Activated CD4-positive, alpha-beta T cell treated with anti-CD3 and anti-CD28 coated beads, Interleukin-2, amount 50 U/mL, for 4 hours (primary cell): ENCODE data around the gene BORCS5.

Experiments
- DNase-seq, 2 experiments: peaks; one replicate each; pipeline ENCODE4 v3.0.0-alpha.2; 2020

Gene BORCS5

GRCh38 chr12:12353807-12354206, 3.1 kb upstream of the BORCS5 start:
- DNase-seq = no peak

- no peak for DNase-seq
These were observed 397 bp upstream of the BORCS5 start for GRCh38 chr12:12356467-12356895.

GRCh38 chr12:12357719-12358461, 1.0 kb downstream of the BORCS5 start:
- no peak for DNase-seq

- DNase-seq = no peak
These were observed 1.6 kb downstream of the BORCS5 start for GRCh38 chr12:12358528-12358927.

- no peak for DNase-seq
These were observed 8.0 kb downstream of the BORCS5 start for GRCh38 chr12:12364787-12365445.

GRCh38 chr12:12365446-12365802, 8.5 kb downstream of the BORCS5 start:
- DNase-seq = no peak

GRCh38 chr12:12365931-12366431, 9.1 kb downstream of the BORCS5 start:
- no peak for DNase-seq

- no peak for DNase-seq
These were observed 10.0 kb downstream of the BORCS5 start for GRCh38 chr12:12366701-12367481.

GRCh38 chr12:12367482-12367998, 10.7 kb downstream of the BORCS5 start:
- DNase-seq = no peak

- DNase-seq = no peak
These were observed 16.3 kb downstream of the BORCS5 start for GRCh38 chr12:12372946-12373722.

GRCh38 chr12:12376646-12377448, 20.0 kb downstream of the BORCS5 start:
- no peak for DNase-seq

GRCh38 chr12:12378616-12379015, 21.7 kb downstream of the BORCS5 start:
- no peak for DNase-seq

- no peak for DNase-seq
These were observed 23.2 kb downstream of the BORCS5 start for GRCh38 chr12:12379831-12380730.

- no peak for DNase-seq
These were observed 24.2 kb downstream of the BORCS5 start for GRCh38 chr12:12380949-12381593.

- DNase-seq = no peak
These were observed 25.1 kb downstream of the BORCS5 start for GRCh38 chr12:12381982-12382381.

GRCh38 chr12:12384571-12385340, 27.9 kb downstream of the BORCS5 start:
- DNase-seq = no peak

GRCh38 chr12:12387501-12387900, 30.6 kb downstream of the BORCS5 start:
- no peak for DNase-seq

- DNase-seq = no peak
These were observed 35.5 kb downstream of the BORCS5 start for GRCh38 chr12:12392413-12392812.

GRCh38 chr12:12393171-12393570, 36.3 kb downstream of the BORCS5 start:
- DNase-seq = no peak
